ENCODE data around the gene SLC44A1.

The SLC44A1 gene

GRCh38 chr9:105473221-105473620 is 228.8 kb downstream of the SLC44A1 start:
- no peak for DNase-seq (ENCODE audit: low read depth in 2 of 2)

GRCh38 chr9:105475302-105475701 is 230.9 kb downstream of the SLC44A1 start:
- DNase-seq (ENCODE audit: low read depth in 2 of 2) = no peak

- no peak for DNase-seq (ENCODE audit: low read depth in 2 of 2)
Observed at GRCh38 chr9:105479846-105480245, 235.4 kb downstream of the SLC44A1 start.

GRCh38 chr9:105483618-105484017 is 239.2 kb downstream of the SLC44A1 start:
- no peak for DNase-seq (ENCODE audit: low read depth in 2 of 2)

- no peak for DNase-seq (ENCODE audit: low read depth in 2 of 2)
Observed at GRCh38 chr9:105484226-105484625, 239.8 kb downstream of the SLC44A1 start.

- no peak for DNase-seq (ENCODE audit: low read depth in 2 of 2)
Observed at GRCh38 chr9:105485131-105485530, 240.7 kb downstream of the SLC44A1 start.
